NAMALWA (cell line): ENCODE measurements around the gene ANKRD2.
"Not testable (repeated sequence)": the region's sequence is repeated elsewhere in the genome, so short reads cannot be mapped to it uniquely, and the experiment has no call there.

Experiments used
- DNase-seq: peaks from one replicate; pipeline ENCODE4 v3.0.0-alpha.2; 2015; ENCODE audit warnings: low spot score

The ANKRD2 gene, protein sequence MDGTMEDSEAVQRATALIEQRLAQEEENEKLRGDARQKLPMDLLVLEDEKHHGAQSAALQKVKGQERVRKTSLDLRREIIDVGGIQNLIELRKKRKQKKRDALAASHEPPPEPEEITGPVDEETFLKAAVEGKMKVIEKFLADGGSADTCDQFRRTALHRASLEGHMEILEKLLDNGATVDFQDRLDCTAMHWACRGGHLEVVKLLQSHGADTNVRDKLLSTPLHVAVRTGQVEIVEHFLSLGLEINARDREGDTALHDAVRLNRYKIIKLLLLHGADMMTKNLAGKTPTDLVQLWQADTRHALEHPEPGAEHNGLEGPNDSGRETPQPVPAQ

DNA sequence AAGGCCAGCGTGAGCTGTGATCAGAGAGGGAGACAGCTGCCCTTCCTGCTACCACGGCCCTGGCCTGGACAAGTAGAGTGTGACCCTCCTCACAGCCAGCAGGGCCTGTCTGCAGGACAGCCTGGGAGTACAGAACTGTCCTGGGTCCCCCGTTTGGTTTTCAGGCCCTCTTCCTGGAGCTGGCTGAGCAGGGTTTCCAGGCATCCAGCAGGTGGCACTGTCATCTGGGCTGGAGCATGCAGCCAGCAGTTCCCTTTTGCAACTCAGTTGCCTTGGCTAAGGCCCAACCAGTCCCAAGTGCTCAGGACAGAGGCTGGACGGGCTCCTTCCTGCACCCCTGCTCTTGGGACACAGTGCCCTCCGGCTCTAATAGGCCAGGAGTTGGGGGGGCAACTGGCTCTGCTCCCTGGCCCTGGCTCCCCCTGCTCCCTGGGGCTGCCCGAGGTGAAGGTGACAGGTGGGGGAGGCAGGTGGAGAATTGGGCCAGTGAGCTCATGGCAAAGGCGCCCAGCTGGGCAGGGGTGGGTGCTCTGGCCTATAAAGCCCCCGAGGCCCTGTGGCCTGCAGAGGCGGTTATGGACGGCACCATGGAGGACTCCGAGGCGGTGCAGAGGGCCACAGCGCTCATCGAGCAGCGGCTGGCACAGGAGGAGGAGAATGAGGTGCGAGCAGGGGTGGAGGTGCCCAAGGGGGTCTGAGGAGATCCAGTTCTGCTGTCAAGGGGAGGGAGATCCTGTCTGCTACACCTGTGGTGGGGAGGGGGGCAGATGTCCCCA is at the start of gene ANKRD2:
Gene ANKRD2, plus strand, starts transcription at position 566 of the 776 bp plus-strand sequence. Its CDS starts 10 bp downstream, at position 576.
- DNase-seq: peak; percentile 71

DNA sequence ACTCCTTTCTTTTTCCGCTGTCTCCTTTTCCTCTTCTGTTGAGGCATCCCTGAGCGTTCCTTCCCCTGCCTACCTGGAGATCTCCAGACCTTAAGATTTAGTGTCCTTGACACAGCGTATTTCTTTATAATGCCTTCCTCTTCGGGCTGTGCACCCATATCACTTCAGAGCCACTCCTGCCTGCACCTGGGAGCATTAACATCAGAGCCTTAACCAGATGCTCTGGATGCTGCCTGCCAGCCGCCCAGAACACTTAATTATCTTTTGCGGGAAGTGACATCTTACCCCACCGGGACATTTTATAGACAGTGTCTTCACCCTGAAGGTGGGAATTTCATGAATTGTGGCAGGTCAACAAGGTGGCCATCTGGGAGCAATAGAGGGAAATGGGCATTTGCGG is 49.6 kb upstream of the ANKRD2 start:
- DNase-seq: no peak

DNA sequence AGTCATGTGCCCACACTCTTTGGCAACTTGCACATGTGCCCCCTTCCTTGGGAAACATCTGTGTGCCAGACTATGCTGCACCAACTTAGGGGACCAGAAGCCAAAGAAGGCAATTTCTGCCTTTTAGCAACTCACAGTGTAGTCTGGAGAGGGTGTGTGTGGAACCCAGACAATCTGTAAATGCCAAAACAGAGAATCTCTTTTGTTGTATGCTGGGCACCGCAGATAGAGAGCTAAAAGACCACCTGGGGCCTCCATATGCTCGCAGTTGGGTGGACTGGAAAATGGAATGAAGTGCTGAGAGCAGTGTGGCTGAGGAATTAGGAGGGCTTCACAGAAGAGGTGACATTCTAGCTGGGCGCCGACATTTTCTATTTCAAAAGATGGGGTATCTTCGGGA is 47.5 kb upstream of the ANKRD2 start:
- no peak for DNase-seq

DNA sequence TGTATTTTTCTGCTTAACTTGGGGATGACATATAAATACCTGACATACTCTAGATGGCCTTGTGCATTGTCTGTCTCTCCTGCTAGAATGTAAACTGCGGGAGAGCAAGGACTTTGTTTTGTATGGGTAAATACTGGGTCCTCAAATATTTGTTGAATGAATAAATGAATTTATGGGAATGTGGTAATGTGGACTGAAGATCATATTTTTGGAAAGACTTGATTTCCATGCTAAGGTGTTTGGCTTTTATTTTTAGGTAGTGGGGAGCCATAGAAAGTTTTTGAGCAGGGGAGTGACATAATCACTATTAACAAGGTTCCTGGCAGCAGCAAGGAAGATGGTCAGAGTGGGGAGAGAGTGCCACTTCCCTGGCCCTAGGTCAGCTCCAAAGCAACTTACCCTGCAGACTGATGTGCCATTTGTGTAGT is 46.9 kb upstream of the ANKRD2 start:
- DNase-seq: no peak

DNA sequence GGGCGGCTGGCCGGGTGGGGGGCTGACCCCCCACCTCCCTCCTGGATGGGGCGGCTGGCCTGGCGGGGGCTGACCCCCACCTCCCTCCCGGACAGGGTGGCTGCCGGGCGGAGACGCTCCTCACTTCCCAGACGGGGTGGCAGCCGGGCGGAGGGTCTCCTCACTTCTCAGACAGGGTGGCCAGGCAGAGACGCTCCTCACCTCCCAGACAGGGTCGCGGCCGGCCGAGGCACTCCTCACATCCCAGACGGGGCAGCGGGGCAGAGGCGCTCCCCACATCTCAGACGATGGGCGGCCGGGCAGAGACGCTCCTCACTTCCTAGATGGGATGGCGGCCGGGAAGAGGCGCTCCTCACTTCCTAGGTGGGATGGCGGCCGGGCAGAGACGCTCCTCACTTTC is 43.7 kb upstream of the ANKRD2 start:
- DNase-seq: not testable (repeated sequence)

DNA sequence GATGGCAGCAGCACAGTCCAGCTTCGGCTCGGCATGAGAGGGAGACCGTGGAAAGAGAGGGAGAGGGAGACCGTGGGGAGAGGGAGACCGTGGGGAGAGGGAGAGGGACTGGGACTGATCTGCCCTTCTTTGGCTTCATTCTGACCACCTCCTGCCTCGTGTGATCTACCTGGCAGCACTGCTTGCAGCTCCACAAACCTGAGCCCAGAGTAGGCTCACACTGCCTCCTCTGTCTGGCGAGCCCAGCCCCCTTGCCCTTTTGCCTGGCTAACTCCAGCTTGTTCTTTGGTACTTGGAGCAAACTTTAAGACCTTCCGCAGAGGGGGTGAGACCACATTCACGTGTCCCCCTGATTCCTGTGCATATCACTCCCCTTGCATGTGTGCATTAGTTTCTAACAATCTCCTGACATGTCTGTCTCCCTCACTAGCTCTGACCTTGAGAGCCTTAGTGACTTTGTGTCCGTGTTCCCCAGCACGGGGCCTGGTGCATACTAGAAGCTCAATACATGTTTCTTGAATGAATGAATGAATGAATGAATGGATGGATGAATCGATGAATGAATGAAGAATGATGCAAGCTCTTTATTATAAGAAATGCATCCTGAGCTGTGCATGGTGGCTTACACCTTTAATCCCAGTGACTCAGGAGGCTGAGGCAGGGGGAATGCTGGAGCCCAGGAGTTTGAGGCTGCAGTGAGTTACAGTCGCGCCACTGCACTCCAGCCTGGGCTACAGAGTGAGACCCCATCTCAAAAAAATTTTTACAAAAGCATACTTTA is 42.7 kb upstream of the ANKRD2 start:
- no peak for DNase-seq

DNA sequence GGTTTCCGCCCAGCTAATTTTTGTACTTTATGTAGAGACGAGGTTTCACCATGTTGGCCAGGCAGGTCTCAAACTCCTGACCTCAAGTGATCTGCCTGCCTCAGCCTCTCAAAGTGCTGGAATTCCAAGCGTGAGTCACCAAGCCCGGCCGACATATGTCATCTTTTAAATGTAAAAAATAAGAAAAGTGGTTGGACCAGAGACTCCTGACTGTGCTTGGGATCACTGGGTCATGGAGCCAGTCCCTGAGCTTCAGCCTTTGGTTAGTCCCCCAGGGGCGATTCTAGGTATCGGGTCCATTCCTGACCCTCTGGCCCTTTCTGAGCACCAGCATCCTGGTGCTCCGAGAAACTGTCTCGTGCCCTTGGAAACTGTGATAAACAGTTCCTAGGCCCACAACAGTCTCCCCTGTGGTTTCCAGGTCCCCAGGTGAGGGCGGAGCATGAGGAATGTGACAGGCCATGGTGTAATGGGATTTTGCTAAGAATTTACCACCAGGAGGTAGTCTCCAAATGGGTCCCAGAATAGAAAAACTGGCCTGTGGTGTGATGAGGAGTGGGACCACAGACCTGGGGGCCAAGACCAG is 41.1 kb upstream of the ANKRD2 start:
- DNase-seq: no peak

DNA sequence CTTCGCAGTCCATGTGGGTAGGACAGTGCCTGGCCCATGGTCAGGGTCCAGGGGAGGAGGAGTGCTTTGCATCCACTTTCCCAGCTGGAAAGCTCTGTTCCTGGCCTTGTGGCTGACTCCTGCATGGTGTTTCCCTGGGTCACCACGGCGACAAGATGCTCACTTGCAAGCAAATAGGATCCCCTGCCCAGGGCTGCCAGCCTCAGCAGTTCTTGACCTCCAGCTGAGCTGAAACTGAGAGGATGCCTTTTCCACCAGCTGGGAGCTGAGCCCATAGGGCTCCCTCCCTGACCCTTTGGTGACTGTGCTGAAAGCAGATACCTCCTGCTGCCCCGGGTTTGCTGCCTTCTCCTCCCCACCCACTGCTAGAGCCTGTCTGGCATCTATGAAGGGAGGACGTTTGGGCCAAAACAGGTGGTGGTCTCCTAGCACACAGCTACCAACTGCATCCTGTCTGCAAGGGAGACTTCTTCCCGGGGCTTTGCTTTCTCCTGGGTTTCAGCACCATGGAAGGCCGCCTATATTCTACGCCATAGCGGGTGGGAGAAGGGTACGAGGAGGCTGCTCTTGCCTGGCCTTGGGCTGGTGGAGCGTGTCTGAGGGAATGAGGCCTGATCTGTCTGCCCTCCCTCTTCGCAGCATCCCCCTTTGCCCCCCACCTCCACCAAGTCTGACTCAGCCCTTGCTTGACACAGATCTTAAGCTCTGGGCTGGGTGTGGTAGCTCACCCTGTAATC is 39.5 kb upstream of the ANKRD2 start:
- DNase-seq: no peak

DNA sequence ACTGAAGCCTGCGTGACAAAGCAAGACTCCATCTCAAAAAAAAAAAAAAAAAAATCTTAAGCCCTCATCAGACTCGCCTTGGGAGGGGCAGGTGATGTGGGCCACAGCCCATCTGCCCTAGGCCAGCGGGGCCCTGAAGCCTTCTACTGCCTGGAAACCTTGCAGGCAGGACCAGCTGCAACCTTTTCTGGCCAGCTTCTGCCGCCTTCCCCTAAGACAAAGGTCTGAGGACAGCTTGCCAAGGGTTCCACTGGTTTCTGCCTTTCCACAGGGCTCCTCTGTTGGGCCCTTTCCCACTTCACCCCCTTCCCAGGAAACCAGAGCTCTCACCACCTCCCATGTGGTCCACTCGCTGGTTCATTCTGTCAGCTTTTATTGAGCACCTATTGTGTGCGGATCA is 38.7 kb upstream of the ANKRD2 start:
- no peak for DNase-seq

DNA sequence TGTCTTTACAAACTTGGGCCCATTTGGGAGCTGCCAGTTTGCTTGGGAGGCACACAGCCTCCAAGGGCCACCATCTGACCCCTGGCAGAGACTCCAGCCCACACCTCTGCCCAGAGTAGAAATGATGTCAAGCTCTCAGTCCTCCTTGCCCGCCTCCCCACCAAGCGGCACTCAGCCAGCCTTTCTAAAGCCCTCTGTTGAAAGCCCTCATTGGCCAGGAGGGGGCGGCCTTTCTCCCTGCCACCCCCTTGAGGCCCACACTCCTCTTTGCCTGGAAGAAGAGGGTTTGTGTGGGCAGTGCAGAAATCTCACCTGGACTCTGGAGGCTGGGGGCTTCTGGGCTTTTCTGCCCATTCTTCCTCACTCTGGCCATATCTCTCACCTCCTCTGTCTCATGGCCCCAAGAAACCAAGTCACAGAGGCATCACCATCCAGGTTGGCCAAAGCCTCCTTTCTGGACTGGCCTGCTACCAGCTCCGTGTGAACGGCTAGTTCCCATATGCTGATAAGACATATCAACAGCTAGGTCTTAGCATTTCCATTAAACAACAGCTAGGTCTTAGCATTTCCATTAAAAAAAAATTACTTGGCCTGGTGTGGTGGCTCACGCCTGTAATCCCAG is 37.7 kb upstream of the ANKRD2 start:
- DNase-seq: peak; percentile 58

DNA sequence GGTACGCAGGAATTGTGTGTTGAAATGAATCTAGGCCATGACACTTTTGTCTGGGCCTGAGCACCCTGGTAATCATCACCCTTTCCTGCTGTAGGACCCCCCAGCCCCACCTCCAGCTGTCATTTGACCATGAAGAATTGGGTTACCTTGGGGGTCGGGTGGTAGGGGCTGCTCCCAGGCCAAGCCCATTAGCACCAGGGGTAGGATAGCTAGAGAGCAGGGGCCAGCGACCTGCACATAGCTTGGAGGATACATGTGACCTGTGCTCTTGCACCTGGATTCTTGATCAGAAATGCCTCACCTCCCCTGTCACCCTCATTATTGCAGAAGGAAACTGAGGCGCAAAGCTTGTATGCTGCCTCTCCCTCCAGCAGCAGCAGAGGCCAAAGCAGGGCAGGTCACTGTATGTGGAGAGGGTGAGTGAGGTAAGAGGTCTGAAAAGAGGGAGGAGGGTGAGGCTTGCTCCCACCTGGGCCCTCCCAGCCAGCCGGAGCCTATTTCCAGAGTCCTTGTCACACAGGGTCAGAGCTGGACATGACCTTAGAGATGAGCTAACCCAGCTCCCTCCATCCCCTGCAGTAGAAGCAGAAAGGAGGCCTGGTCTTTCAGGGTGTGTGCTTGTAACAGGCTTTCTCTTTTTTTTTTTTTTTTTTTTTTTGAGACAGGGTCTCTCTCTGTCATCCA is 35.3 kb upstream of the ANKRD2 start:
- DNase-seq: no peak

DNA sequence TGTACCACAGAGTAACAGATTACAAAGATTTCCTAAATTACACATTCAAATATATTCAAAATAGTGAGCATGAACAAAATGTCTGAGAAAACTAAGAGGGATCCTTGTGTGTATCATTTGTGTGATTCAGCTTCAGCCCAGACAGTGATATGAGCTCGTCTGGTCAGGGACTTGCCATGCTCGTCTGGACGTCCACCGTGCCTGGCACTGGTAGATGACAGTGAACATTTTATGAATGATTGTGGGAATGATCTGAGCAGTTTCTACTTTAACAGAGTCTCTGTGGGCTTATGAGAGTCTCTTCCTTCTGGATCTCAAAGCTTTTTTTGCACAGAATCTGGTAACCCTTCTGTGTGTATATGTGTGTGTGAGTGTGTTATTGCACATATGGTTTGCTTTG is 34.2 kb upstream of the ANKRD2 start:
- DNase-seq: no peak

DNA sequence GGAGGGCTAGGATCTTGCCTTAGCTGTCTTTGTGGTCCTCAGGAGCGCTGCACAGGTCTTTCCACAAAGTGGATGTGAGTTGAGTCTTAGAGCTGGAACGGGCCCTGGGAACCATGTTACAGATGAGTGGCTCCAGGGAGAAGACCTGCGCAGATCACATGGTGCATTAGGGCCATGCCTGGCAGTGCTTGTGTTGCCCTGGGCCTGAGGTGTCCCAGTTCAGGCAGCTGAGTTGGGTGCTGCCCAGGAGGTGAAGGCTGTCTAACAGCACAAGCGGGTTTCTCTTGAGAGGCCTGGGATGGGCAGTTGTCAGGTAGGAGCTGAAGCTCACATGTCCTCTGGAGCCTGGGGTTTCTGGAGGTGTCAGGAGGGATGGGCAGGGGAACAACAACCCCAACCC is 33.7 kb upstream of the ANKRD2 start:
- DNase-seq: no peak

DNA sequence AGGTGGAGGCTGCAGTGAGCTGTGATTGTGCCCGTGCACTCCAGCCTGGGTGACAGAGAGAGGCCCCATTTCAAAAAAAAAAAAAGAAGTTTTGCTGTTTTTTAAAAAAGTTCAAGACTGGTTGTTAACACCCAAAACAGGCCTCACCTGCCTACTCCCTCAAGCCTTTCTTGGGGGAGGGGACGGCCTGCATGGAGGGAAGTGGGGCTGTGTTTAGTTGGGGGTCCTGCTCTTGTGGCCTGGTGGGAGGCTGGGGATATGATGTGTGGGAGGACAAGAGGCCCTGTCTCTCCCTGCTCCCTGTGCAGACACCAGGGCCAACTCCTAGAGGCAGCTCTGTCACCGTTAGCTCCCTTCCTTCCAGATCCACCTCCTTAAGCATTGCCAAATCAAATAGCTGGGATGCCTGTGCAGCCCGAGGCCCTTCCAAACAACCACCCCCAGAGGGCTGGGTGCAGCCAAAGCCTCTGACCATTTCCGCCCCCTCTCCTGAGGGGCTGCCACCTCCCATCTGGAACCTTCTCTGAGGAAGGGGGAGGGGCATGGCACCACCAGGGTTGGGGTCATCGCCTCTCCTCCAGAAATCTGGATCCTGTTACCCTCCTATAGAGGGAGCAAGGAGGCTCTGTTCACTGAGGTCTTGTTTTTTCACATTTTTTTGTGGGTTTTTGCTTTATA is 32.9 kb upstream of the ANKRD2 start:
- DNase-seq: no peak

DNA sequence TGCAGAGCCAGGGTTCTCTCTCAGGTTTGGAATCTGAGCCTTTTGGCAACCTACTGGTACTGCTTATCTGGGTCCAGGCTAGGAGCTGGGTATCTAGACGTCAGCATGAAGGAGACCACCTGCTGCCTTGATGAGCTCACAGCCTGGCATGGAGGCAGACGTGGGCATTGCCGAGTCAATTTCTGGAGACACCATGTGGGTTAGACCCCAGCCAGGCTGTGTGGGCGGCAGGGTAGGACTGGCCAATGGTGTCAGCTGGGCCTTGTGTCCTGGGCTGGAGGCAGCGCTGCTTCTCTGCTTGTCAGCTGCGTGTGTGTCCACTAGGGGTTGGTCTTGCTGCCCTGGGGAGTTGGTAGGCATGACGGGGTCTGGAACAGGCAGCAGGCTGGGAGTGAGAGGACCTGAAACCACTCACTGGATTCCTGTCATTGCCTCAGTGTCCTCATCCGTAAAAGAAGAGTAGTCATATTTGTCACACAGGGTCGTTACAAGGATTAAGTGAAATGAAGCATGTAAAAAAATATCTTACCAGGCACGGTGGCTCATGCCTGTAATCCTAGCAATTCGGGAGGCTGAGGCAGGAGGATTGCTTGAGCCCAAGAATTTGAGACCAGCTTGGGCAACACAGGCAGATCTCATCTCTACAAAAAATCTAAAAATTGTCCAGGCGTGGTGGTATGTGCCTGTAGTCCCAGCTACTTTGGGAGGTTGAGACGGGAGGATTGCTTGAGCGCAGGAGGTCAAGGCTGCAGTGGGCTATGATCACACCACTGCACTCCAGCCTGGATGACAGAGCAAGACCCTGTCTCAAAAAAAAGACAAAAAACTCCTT is 31.7 kb upstream of the ANKRD2 start:
- no peak for DNase-seq

DNA sequence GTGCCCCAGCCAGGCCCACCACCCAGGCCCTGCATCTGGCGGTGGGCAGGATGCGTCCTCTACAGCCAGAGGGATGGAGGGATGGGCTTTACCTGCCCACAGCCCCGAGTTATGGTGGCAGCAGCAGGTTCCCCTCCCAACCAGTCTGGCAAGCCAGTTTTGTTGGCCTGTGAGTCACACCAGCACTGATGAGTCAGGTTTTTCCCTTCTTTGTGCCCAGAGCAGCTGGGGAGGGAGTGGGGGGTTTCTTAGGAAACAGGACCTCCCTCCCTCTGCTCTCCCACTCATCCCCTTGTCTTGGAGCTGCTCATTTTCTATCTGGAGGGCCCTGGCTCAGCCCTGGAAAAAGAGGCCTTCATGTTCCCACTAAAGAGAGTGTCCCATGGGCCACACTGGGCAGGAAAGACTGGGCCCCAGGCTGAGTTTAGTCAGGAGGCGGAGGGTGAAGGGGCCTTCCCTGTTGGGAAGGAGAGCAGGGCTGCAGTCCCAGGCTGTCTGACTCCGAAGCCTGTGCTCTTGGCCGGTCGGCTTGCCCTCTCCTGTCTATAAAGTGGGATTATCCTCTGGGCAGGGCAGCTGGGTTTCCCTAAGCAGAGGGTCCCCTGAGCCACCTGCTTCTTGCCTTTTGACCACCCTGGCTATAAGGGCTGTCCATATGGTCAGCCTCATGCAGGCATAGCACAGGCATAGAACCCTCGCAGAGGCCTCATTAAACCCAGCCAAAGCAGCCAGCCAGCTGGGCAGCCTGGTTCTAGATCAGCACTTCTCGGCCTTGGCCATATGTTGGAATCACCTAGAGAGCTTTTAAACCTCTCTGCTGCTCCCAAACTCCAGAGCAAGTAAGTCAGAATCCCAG is 30.2 kb upstream of the ANKRD2 start:
- DNase-seq: no peak

DNA sequence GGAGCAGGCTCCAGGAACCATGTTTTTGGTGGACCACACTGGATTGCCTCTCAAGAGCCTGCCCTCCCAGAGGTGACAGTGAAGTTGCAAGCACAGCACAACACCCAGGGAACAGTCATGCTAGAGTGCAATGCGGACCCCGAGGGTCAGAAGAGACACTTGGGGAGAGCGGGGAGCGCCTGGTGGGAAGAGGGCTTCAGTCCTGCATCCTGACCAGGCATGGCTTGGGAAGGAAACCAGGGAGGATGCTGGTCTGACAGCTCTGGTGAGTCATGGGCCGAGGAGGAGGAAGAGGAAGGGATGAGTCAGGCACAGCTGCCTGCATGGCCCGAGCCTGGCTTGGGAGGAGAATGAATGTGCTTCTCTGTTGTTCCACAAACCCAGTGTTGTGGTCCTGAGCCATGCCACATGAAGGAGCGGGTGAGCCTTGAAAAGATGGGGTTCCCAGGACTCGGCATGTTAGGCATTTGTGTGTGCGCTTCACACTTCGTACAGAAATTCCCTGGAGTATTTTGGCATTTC is 29.5 kb upstream of the ANKRD2 start:
- DNase-seq: no peak
